MCF 10A (cell line): ENCODE data around the gene HCN2. TPM values are rescaled to one million over a fixed set of nuclear protein-coding genes. Genes with fewer than 3 reads are reported as not detected.

Experiments
- BruUV-seq: library from RNA; stranded (reverse); fragments of 400-500 nt; replicated peaks from 2 replicates; lab custom pipeline; 2021; lab: Mats Ljungman, UMichigan
- CTCF ChIA-PET: fragments of 300-600 bp; sonication (Branson Sonifier 250); formaldehyde crosslinking; extraction: SDS; loops from one replicate; lab custom pipeline; 2021; ENCODE audit warnings: antibody characterized with exemption, inconsistent platforms; lab: Yijun Ruan, JAX
- POLR2A ChIA-PET: fragments of 300-600, 350-650 bp; sonication (Branson Sonifier 250); formaldehyde crosslinking; extraction: SDS; loops from one replicate; lab custom pipeline; 2020; ENCODE audit warnings: antibody characterized with exemption, inconsistent platforms; lab: Yijun Ruan, JAX
- DNase-seq: peaks from one replicate; pipeline ENCODE4 v3.0.0-alpha.2; 2018; ENCODE audit not compliant: unreplicated experiment
- H3K27ac Mint-ChIP-seq: one replicate; pipeline ENCODE4 v1.8.0; 2022; ENCODE audit warnings: mild to moderate bottlenecking, low read depth, mixed read lengths; ENCODE audit not compliant: unreplicated experiment
- H3K27me3 Mint-ChIP-seq: one replicate; pipeline ENCODE4 v1.8.0; 2022; ENCODE audit warnings: mixed read lengths; ENCODE audit not compliant: insufficient read depth, unreplicated experiment
- H3K36me3 Mint-ChIP-seq: one replicate; pipeline ENCODE4 v1.8.0; 2022; ENCODE audit warnings: mild to moderate bottlenecking, moderate library complexity, mixed read lengths; ENCODE audit not compliant: insufficient read depth, unreplicated experiment
- H3K4me1 Mint-ChIP-seq: one replicate; pipeline ENCODE4 v1.8.0; 2022; ENCODE audit warnings: mixed read lengths; ENCODE audit not compliant: insufficient read depth, unreplicated experiment
- H3K4me3 Mint-ChIP-seq: one replicate; pipeline ENCODE4 v1.8.0; 2022; ENCODE audit warnings: mild to moderate bottlenecking, moderate library complexity, mixed read lengths; ENCODE audit not compliant: unreplicated experiment
- H3K9me3 Mint-ChIP-seq: one replicate; pipeline ENCODE4 v1.8.0; 2022; ENCODE audit warnings: mixed read lengths; ENCODE audit not compliant: unreplicated experiment
- CTCF ChIP-seq: fragments of 200-600 bp; IDR thresholded peaks from one replicate; pipeline ENCODE4 v1.8.0; 2022; ENCODE audit warnings: antibody characterized with exemption, mild to moderate bottlenecking; ENCODE audit not compliant: unreplicated experiment
- intact Hi-C: fragments of 100-400 bp; cut with micrococcal nuclease; formaldehyde crosslinking; loops from 2 replicates; pipeline ENCODE4 v1.14.1; 2022
- total RNA-seq: library from RNA; stranded (reverse); gene quantifications from 2 replicates; pipeline ENCODE4 v1.2.3, GENCODE V29; 2022

Gene HCN2
- total RNA-seq, 1 experiment from 2014 or later: 0.68 TPM

- intact Hi-C loops: no loop called here
- no peak for TF ChIP-seq CTCF
- Mint-ChIP-seq H3K36me3 (no peaks in the 10 kb centered on the region), H3K4me1 (no peaks in the 10 kb centered on the region), H3K9me3 (no peaks in the 10 kb centered on the region), H3K4me3 (no peak overlapping the region), H3K27me3 (no peaks in the 10 kb centered on the region), H3K27ac (no peak overlapping the region)
- ChIA-PET POLR2A (interaction anchor here (1.2 kb wide), 1 partner anchor 14 kb away, joined by 3 read pairs; no protein-coding TSS in a partner anchor), CTCF (no interaction called here)
- no peak for DNase-seq
- no TSS peak for BruUV-seq
These were observed 32.9 kb upstream of the HCN2 start for GRCh38 chr19:556611-557382.

- Mint-ChIP-seq H3K27me3 (no peaks in the 10 kb centered on the region), H3K4me3 (no peak overlapping the region), H3K4me1 (no peaks in the 10 kb centered on the region), H3K9me3 (no peaks in the 10 kb centered on the region), H3K27ac (no peak overlapping the region), H3K36me3 (no peaks in the 10 kb centered on the region)
- POLR2A ChIA-PET: no interaction called here
- no TSS peak for BruUV-seq
- intact Hi-C loops: no loop called here
- no peak for TF ChIP-seq CTCF
- no peak for DNase-seq
- CTCF ChIA-PET: no interaction called here
These were observed 30.8 kb upstream of the HCN2 start for GRCh38 chr19:558770-559439.

- ChIA-PET CTCF (no interaction called here), POLR2A (interaction anchor here (1.8 kb wide), 1 partner anchor 11 kb away, joined by 3 read pairs; no protein-coding TSS in a partner anchor)
- no peaks in the 10 kb centered on the region for H3K4me1 Mint-ChIP-seq
- H3K27me3 Mint-ChIP-seq: no peaks in the 10 kb centered on the region
- intact Hi-C loops: no loop called here
- H3K9me3 Mint-ChIP-seq: no peaks in the 10 kb centered on the region
- H3K27ac Mint-ChIP-seq: no peak overlapping the region
- TF ChIP-seq CTCF: no peak
- H3K4me3 Mint-ChIP-seq: no peak overlapping the region
- DNase-seq: no peak
- no TSS peak for BruUV-seq
- H3K36me3 Mint-ChIP-seq: no peaks in the 10 kb centered on the region
These were observed 29.6 kb upstream of the HCN2 start for GRCh38 chr19:560121-560520.

GRCh38 chr19:566403-566802, 23.3 kb upstream of the HCN2 start:
- intact Hi-C loops: no loop called here
- H3K36me3 Mint-ChIP-seq: no peaks in the 10 kb centered on the region
- DNase-seq: no peak
- no peak overlapping the region for H3K27ac Mint-ChIP-seq
- no peaks in the 10 kb centered on the region for H3K9me3 Mint-ChIP-seq
- BruUV-seq: no TSS peak
- no peak for TF ChIP-seq CTCF
- ChIA-PET POLR2A (no interaction called here), CTCF (interaction anchor here (0.5 kb wide), 1 partner anchor 31 kb away, joined by 3 read pairs; no protein-coding TSS in a partner anchor)
- H3K4me3 Mint-ChIP-seq: no peak overlapping the region
- H3K27me3 Mint-ChIP-seq: no peaks in the 10 kb centered on the region
- H3K4me1 Mint-ChIP-seq: peaks cover 5% of the 10 kb centered on the region
